Common myeloid progenitor, CD34-positive (primary cell): Measurements from ENCODE around the gene LARP1.

Source experiments
- CTCF ChIA-PET: fragments of 350-600 bp; sonication (Branson Sonifier 250); formaldehyde crosslinking; loops from one replicate; lab custom pipeline; 2021; ENCODE audit warnings: antibody characterized with exemption; lab: Charles Lee
- POLR2A ChIA-PET: fragments of 350-600 bp; sonication (Branson Sonifier 250); formaldehyde crosslinking; loops from one replicate; lab custom pipeline; 2021; ENCODE audit warnings: antibody characterized with exemption; lab: Charles Lee
- DNase-seq, 3 donors: peaks; one replicate each; pipeline versions ENCODE4 v3.0.0 to v3.0.0-alpha.2; 2013
- H3K27ac ChIP-seq, 2 experiments: 1 replicate in 1 of 2; 2 replicates in 1 of 2; pipeline ENCODE4 v1.7.0; 2013; ENCODE audit warnings: inconsistent platforms in 2 of 2, low read length in 2 of 2, mild to moderate bottlenecking in 2 of 2, low read depth in 1 of 2, moderate library complexity in 1 of 2; ENCODE audit not compliant: severe bottlenecking in 2 of 2, insufficient read depth in 1 of 2, poor library complexity in 1 of 2
- H3K27me3 ChIP-seq, 5 experiments: replicated peaks in 2 of 5; 1 replicate in 3 of 5; 2 replicates in 2 of 5; pipeline versions ENCODE4 v1.6.1 to v1.7.0; 2013; ENCODE audit warnings: low read length in 4 of 5, mild to moderate bottlenecking in 2 of 5, moderate library complexity in 2 of 5, inconsistent platforms in 1 of 5; ENCODE audit not compliant: insufficient read depth in 5 of 5, control insufficient read depth in 4 of 5
- H3K36me3 ChIP-seq, 4 experiments: 1 replicate in 2 of 4; 2 replicates in 2 of 4; pipeline versions ENCODE4 v1.6.1 to v1.7.0; 2013; ENCODE audit warnings: low read length in 3 of 4, control low read depth in 1 of 4, mild to moderate bottlenecking in 1 of 4; ENCODE audit not compliant: control insufficient read depth in 4 of 4, insufficient read depth in 4 of 4
- H3K4me1 ChIP-seq, 4 experiments: 1 replicate in 3 of 4; 2 replicates in 1 of 4; pipeline versions ENCODE4 v1.6.1 to v1.7.1; 2013; ENCODE audit warnings: low read length in 3 of 4, mild to moderate bottlenecking in 3 of 4, control low read depth in 1 of 4, inconsistent platforms in 1 of 4, moderate library complexity in 1 of 4; ENCODE audit not compliant: control insufficient read depth in 4 of 4, insufficient read depth in 4 of 4; ENCODE audit errors: control extremely low read depth in 1 of 4
- H3K4me3 ChIP-seq, 7 experiments: 1 replicate in 4 of 7; 2 replicates in 3 of 7; pipeline versions ENCODE4 v1.5.1 to v1.7.0; 2013; ENCODE audit warnings: mild to moderate bottlenecking in 7 of 7, low read length in 6 of 7, moderate library complexity in 6 of 7, inconsistent platforms in 2 of 7, low read depth in 2 of 7, control low read depth in 1 of 7; ENCODE audit not compliant: insufficient read depth in 4 of 7, control insufficient read depth in 1 of 7; ENCODE audit errors: extremely low read depth in 1 of 7
- H3K9me3 ChIP-seq, 5 experiments: 1 replicate in 4 of 5; 2 replicates in 1 of 5; pipeline versions ENCODE4 v1.6.1 to v1.7.1; 2013; ENCODE audit warnings: low read length in 4 of 5, mild to moderate bottlenecking in 2 of 5, inconsistent platforms in 1 of 5, low read depth in 1 of 5, moderate library complexity in 1 of 5; ENCODE audit not compliant: control insufficient read depth in 4 of 5, insufficient read depth in 2 of 5; ENCODE audit errors: control extremely low read depth in 1 of 5
- WGBS: methylation state at CpG from one replicate; pipeline ENCODE4 v1.1.5; 2013; ENCODE audit not compliant: insufficient coverage; 5-methylcytosine and 5-hydroxymethylcytosine counted together

Gene LARP1

GRCh38 chr5:154779105-154779504, 23.9 kb downstream of the LARP1 start:
- Histone ChIP-seq H3K27ac (peak overlapping the region in 1 of 2 experiments; percentile 31), H3K4me1 (peaks cover under 1 to 39% (median 29%) of the 10 kb centered on the region in 4 experiments), H3K27me3 (no peaks in the 10 kb centered on the region), H3K9me3 (no peaks in the 10 kb centered on the region), H3K36me3 (peaks cover 0 to 35% (median 2%) of the 10 kb centered on the region in 4 experiments), H3K4me3 (no peak overlapping the region)
- ChIA-PET CTCF (interaction anchor here (1.3 kb wide), 2 partner anchors 21 to 129 kb away, joined by 3 read pairs; no protein-coding TSS in a partner anchor), POLR2A (no interaction called here)
- no peak for DNase-seq
- 80% methylated on average over 1 of the region's 4 CpGs for WGBS

DNA sequence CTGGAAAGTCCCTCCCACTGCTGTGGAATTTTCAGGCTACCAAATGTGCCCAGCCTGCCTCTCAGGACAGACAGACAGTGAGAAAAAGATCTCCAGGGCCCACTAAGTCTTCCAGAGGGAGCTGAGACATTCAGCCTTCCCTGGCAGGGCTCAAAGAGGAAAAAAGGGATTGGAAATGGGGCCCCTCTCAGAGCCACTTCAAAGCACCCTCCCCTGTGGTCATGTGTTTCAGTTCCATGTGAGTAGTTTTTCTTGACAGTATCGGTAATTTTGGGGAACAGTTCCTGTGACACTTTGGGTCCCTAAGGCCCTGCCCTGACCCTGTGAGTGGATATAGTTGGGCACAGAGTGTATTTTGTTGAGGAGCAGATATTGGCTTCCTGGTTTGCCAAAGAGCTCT, 25.0 kb downstream of the LARP1 start:
- WGBS = no CpG with 5 or more reads among the region's 1 CpG
- Histone ChIP-seq H3K36me3 (peaks cover 0 to 29% (median 2%) of the 10 kb centered on the region in 4 experiments), H3K9me3 (no peaks in the 10 kb centered on the region), H3K4me3 (no peak overlapping the region), H3K27me3 (no peaks in the 10 kb centered on the region), H3K4me1 (peaks cover 6 to 46% (median 38%) of the 10 kb centered on the region in 4 experiments), H3K27ac (peak overlapping the region in 1 of 2 experiments; percentile 31)
- DNase-seq = no peak
- ChIA-PET POLR2A (no interaction called here), CTCF (interaction anchor here (0.9 to 2.2 kb wide), 7 partner anchors 9 to 130 kb away, joined by 3 to 12 read pairs (median 4); no protein-coding TSS in a partner anchor)

DNA sequence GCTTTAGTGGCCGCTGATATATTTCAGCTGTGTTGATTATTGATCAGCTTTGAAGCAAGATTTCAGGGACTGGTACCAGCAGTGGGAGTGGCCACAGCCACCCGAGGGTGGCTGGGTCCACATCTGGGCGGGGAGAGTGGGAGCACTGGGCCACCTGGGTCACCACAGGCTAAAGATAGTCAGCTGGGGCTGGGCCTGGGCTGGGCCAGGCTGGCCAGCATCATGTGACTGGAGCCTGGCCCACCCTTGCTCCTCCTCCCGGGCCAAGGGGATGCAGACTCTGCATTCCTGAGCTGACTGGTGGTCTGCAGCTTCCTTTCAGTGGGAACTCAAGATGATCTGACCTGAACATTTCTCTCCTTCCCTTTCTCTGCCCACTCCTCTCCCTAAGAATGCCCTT, 27.1 kb downstream of the LARP1 start:
- H3K27ac ChIP-seq = peak overlapping the region; percentile 33 to 64
- no peaks in the 10 kb centered on the region for H3K27me3 ChIP-seq
- H3K9me3 ChIP-seq = no peaks in the 10 kb centered on the region
- no peak for DNase-seq
- peaks cover 7 to 55% (median 48%) of the 10 kb centered on the region in 4 experiments for H3K4me1 ChIP-seq
- ChIA-PET CTCF (interaction anchor here (1.1 to 1.3 kb wide), 2 partner anchors 11 to 29 kb away, joined by 3 read pairs; no protein-coding TSS in a partner anchor), POLR2A (interaction anchor here (1.0 kb wide), 1 partner anchor 27 kb away, joined by 3 read pairs; no protein-coding TSS in a partner anchor)
- no peak overlapping the region for H3K4me3 ChIP-seq
- WGBS = 88% methylated on average over 4 of the region's 4 CpGs
- H3K36me3 ChIP-seq = peaks cover 0 to 21% (median 2%) of the 10 kb centered on the region in 4 experiments

DNA sequence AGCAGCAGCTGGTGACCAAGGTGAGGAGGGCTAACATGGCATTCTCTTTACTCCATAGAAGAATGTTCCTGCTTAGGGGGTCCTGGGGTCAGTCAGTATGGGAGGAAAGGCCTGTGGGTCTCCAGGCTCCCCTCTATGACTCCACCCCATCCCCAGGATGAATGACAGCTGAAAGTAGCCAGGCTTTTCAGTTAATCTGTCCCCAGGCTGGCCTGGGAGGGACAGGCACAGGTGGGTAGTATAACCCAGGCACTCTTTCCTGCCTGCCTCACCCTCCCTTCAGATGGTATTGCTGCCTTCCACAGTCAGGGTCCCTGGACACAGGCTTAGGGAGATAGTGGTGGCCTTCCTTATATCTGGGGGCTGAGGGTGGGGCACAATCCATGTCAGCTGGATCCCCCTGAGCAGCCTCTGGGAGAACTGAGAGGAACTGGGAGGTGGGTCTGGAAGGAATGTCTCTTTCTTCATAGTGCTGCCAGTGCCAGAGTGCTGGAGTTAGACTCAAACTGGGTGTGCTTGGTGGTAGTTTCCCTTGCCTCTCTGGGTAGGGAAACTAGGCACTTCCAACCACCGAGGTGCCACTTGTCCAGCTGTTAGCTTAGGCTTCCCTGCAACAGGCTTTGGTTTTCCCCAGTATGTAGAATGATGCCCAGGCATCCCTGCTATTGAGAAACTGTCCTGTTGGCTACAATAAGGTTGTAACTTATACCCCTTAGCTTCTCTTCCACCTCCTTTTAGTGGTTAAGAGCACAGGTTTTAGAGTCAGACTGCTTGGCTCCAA, 27.8 kb downstream of the LARP1 start:
- Histone ChIP-seq H3K27ac (peak overlapping the region; percentile 33 to 64), H3K36me3 (peaks cover 0 to 21% (median 2%) of the 10 kb centered on the region in 4 experiments), H3K4me3 (no peak overlapping the region), H3K27me3 (no peaks in the 10 kb centered on the region), H3K9me3 (no peaks in the 10 kb centered on the region), H3K4me1 (peaks cover 13 to 62% (median 54%) of the 10 kb centered on the region in 4 experiments)
- WGBS = 91% methylated on average over 1 of the region's 1 CpG
- no peak for DNase-seq
- ChIA-PET POLR2A (interaction anchor here (1.0 kb wide), 1 partner anchor 27 kb away, joined by 3 read pairs; no protein-coding TSS in a partner anchor), CTCF (interaction anchor here (1.1 to 1.6 kb wide), 3 partner anchors 10 to 30 kb away, joined by 3 to 4 read pairs (median 3); no protein-coding TSS in a partner anchor)

DNA sequence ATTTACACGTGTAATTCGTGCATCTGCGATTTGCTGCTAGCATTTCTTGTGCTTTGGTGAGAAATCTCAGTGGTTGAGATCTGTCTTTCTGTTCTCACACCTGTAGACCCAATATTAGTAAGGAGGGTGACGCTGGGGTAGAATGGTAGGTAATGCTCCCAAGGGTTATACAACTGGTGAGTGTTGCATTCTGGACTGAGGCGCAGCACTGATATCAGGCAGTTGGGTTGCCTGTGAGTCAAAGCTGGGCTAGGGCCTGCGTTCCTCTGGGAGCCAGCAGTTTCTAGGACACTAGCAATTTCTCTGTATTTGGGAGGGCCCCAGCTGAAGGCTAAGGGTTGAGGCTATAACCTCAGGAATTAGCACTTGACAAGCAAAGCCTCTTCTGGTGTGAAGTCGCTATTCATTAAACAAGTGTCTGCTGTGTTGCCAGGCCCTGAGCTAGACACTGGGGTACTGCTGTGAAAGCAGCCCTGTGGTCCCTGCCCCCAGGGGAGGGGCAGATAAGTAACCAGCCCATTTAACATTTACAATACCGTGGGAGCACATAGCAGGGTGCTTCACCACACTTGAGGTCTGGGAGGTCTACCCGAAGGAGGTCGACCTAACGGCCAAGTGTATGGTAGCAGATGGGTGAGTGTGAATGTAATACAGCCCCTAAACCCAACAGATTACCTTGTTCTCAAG, 28.7 kb downstream of the LARP1 start:
- peaks cover 16 to 69% (median 61%) of the 10 kb centered on the region in 4 experiments for H3K4me1 ChIP-seq
- H3K9me3 ChIP-seq = no peaks in the 10 kb centered on the region
- no peaks in the 10 kb centered on the region for H3K27me3 ChIP-seq
- WGBS = 100% methylated on average over 5 of the region's 11 CpGs
- no peak overlapping the region for H3K4me3 ChIP-seq
- ChIA-PET POLR2A (interaction anchor here (0.6 kb wide), 1 partner anchor 93 kb away, joined by 5 read pairs; no protein-coding TSS in a partner anchor), CTCF (interaction anchor here (0.8 to 1.6 kb wide), 3 partner anchors 11 to 17 kb away, joined by 3 to 5 read pairs (median 4); no protein-coding TSS in a partner anchor)
- peaks cover 0 to 18% (median 1%) of the 10 kb centered on the region in 4 experiments for H3K36me3 ChIP-seq
- peak overlapping the region in 1 of 2 experiments; percentile 60 for H3K27ac ChIP-seq
- no peak for DNase-seq

DNA sequence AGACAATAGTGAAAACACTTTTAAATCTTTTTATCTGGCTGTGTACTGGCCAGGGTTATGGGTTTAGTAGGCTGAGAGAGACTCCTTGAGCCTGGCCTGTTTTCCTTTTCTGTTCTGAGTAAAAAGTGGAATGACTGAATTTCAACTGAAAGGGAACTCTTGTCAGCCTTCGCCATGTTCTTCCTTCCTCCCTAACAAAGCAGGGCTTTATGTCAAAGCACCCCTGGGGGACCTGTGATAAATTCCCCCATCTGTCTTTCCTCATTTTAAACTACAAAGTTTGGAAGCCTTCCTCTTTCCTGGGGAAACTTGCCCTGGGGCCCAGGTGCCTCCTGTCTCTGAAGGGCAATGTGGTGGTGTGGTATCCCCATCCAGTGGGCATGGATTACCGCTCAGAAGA, 29.7 kb downstream of the LARP1 start:
- no peak for DNase-seq
- peaks cover 16 to 69% (median 61%) of the 10 kb centered on the region in 4 experiments for H3K4me1 ChIP-seq
- H3K4me3 ChIP-seq = peak overlapping the region in 1 of 7 experiments; percentile 25
- peak overlapping the region in 1 of 2 experiments; percentile 60 for H3K27ac ChIP-seq
- CTCF ChIA-PET = no interaction called here
- POLR2A ChIA-PET = no interaction called here
- 25% methylated on average over 1 of the region's 2 CpGs for WGBS
- no peaks in the 10 kb centered on the region for H3K9me3 ChIP-seq
- H3K27me3 ChIP-seq = no peaks in the 10 kb centered on the region
- H3K36me3 ChIP-seq = peaks cover 0 to 18% (median 1%) of the 10 kb centered on the region in 4 experiments
